ENCODE data around the gene ORAI2. TPM values are rescaled to one million over a fixed set of nuclear protein-coding genes. Genes with fewer than 3 reads are reported as not detected.

Gene ORAI2
- total and polyA plus RNA-seq, 2 of the 4 experiments (the other 2 are of a cell fraction) = 52.0 to 58.3 TPM

- Histone ChIP-seq H3K4ac (ENCODE audit: low read depth, low read length) (peak overlapping the region; percentile 71; the same call in 1 of the 2 replicates), H3K9me1 (ENCODE audit: insufficient read depth, low read length) (peaks cover 2% of the 10 kb centered on the region; the same call in 1 of the 2 replicates), H4K8ac (ENCODE audit: low read depth in 2 of 2, low read length in 2 of 2) (peak overlapping the region; percentile 56 to 83; a peak in 3 of 4 replicates), H3K56ac (ENCODE audit: extremely low read depth, insufficient read depth, low read length) (no peak overlapping the region), H3K79me1 (ENCODE audit: low read depth in 1 of 2, low read length in 2 of 2) (peaks cover 6 to 27% of the 10 kb centered on the region in 2 experiments), H3K9me3 (ENCODE audit: control insufficient read depth, insufficient read depth, low read length) (no peaks in the 10 kb centered on the region), H4K20me1 (ENCODE audit: insufficient read depth, low read length) (no peaks in the 10 kb centered on the region), H2BK20ac (ENCODE audit: low read depth, low read length) (0 out of 2 replicates have a peak overlapping the region, but pooled peaks have one; percentile 16), H3K27ac (ENCODE audit: insufficient read depth, low read length) (peak overlapping the region; percentile 41; the same call in 1 of the 2 replicates), H2AFZ (replicated peaks; ENCODE audit: low read length, poor library complexity) (peak overlapping the region; percentile 74), H3K14ac (replicated peaks; ENCODE audit: low read depth, low read length) (0 out of 2 replicates have a peak overlapping the region, but pooled peaks have one; percentile 58), H2BK120ac (ENCODE audit: low read depth, low read length) (0 out of 2 replicates have a peak overlapping the region, but pooled peaks have one; percentile 16), H3K4me1 (ENCODE audit: control insufficient read depth, insufficient read depth, low read length) (peaks cover 3% of the 10 kb centered on the region), H4K91ac (ENCODE audit: insufficient read depth, low read depth, low read length) (peak overlapping the region; percentile 24; the same call in 1 of the 2 replicates), H2AK9ac (replicated peaks; ENCODE audit: low read depth, low read length, poor library complexity) (no peak overlapping the region), H2AK5ac (ENCODE audit: low read depth, low read length) (peak overlapping the region; percentile 47; the same call in 1 of the 2 replicates), H3K4me2 (ENCODE audit: low read depth, low read length) (peak overlapping the region; percentile 45; the same call in 1 of the 2 replicates), H3K36me3 (ENCODE audit: control insufficient read depth, insufficient read depth, low read length) (peaks cover 19% of the 10 kb centered on the region), H3K27me3 (ENCODE audit: control insufficient read depth, insufficient read depth, low read length) (no peaks in the 10 kb centered on the region), H3K9ac (ENCODE audit: low read depth, low read length) (no peak overlapping the region), H3K4me3 (ENCODE audit: insufficient read depth, low read depth, low read length) (no peak overlapping the region), H4K5ac (ENCODE audit: low read depth, low read length) (peak overlapping the region; percentile 5; the same call in 1 of the 2 replicates), H2BK15ac (ENCODE audit: low read depth, low read length) (no peak overlapping the region; the same call in 2 of the 3 replicates), H3K18ac (ENCODE audit: low read depth, low read length) (0 out of 2 replicates have a peak overlapping the region, but pooled peaks have one; percentile 4), H2BK5ac (ENCODE audit: low read depth, low read length, poor library complexity, severe bottlenecking) (peak overlapping the region; percentile 55), H3K23ac (ENCODE audit: low read depth, low read length) (peak overlapping the region; percentile 70)
- DNase-seq = peak; percentile 79
- ChIA-PET POLR2A (ENCODE audit: unreplicated experiment) (no interaction called here), CTCF (no interaction called here)
- in situ Hi-C loops (cut with MboI; ENCODE audit: low sequenced_read_pairs) (no loop called here), dilution Hi-C loops (cut with HindIII; ENCODE audit: low sequenced_read_pairs, unreplicated experiment) (no loop called here), intact Hi-C loops (cut with micrococcal nuclease) (no loop called here)
- no TSS peak for BruUV-seq (replicated peaks)
- TF ChIP-seq SMC3 (IDR thresholded peaks at IDR 0.05; ENCODE audit: low read depth, low read length) = 0 out of 2 replicates have a peak, but pooled peaks have one; percentile 15
- no peak for TF ChIP-seq CEBPB (IDR thresholded peaks at IDR 0.05; ENCODE audit: low read depth, low read length)
- WGBS, 2 experiments (ENCODE audit: extremely low coverage in 2 of 2, insufficient read length in 1 of 2) = 50% methylated on average over 2 of the region's 17 CpGs; no CpG with 5 or more reads in 1 of the 2 experiments
- ATAC-seq (ENCODE audit: low read depth) = peak; percentile 90
Measured at GRCh38 chr7:102439963-102440795, 6.8 kb downstream of the ORAI2 start.

All from IMR-90 (cell line).